Mucosa of rectum (tissue), 2 donors: ENCODE results near the gene MRPS2.

Experiments used
- H3K27ac ChIP-seq, 2 donors: one replicate each; pipeline ENCODE4 v1.7.0; 2013; ENCODE audit warnings: inconsistent platforms in 2 of 2, low read depth in 2 of 2, low read length in 2 of 2
- H3K27me3 ChIP-seq, 2 donors: one replicate each; pipeline ENCODE4 v1.7.0; 2013; ENCODE audit warnings: low read length in 2 of 2; ENCODE audit not compliant: control insufficient read depth in 2 of 2, insufficient read depth in 2 of 2
- H3K36me3 ChIP-seq, 2 donors: one replicate each; pipeline ENCODE4 v1.7.0; 2013; ENCODE audit warnings: low read length in 2 of 2; ENCODE audit not compliant: control insufficient read depth in 2 of 2, insufficient read depth in 2 of 2
- H3K4me1 ChIP-seq, 2 donors: one replicate each; pipeline ENCODE4 v1.7.0; 2013; ENCODE audit warnings: low read length in 2 of 2, mild to moderate bottlenecking in 1 of 2; ENCODE audit not compliant: control insufficient read depth in 2 of 2, insufficient read depth in 2 of 2
- H3K4me3 ChIP-seq, 2 donors: one replicate each; pipeline ENCODE4 v1.7.0; 2013; ENCODE audit warnings: low read length in 2 of 2
- H3K9ac ChIP-seq, 2 donors: one replicate each; pipeline ENCODE4 v1.7.0; 2013; ENCODE audit warnings: low read length in 2 of 2, low read depth in 1 of 2, mild to moderate bottlenecking in 1 of 2
- H3K9me3 ChIP-seq, 2 donors: one replicate each; pipeline ENCODE4 v1.7.0; 2013; ENCODE audit warnings: low read length in 2 of 2; ENCODE audit not compliant: control insufficient read depth in 2 of 2
- donor health status: healthy.
- donor health status: Normal muscosa, but diverticular disease.

Gene MRPS2

GRCh38 chr9:135499326-135500070, 984 bp upstream of the MRPS2 start:
- Histone ChIP-seq H3K9ac (peak overlapping the region; percentile 75 to 83), H3K4me1 (peaks cover 20 to 21% of the 10 kb centered on the region in 2 donors), H3K27ac (peak overlapping the region; percentile 18 to 70), H3K9me3 (no peaks in the 10 kb centered on the region), H3K36me3 (peaks cover 14 to 17% of the 10 kb centered on the region in 2 donors), H3K4me3 (peak overlapping the region; percentile 82 to 83), H3K27me3 (peaks cover 0 to 3% of the 10 kb centered on the region in 2 donors)

DNA sequence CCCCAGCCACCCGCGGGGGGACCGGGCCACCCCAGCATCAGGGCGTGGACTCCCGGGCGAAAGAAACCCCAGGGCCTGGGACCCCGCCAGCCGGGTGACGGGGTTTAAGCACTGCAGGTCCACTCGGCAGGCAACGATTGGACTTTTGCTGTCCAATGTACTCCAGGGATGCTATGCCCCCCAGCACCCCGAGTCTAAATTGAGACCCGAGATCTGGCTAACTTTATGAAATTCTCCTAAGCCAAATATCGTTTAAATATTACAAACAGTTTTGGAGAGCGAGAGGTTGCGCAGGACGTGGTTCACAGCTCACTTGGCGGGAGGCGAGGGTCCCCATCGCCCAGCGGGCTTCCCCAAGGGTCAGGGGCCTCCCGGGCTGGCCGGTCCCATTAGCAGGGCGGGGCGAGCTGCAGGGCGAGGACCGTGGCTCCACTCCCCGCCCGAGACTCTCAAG, 384 bp upstream of the MRPS2 start:
- peak overlapping the region; percentile 63 to 70 for H3K27ac ChIP-seq
- peaks cover 0 to 3% of the 10 kb centered on the region in 2 donors for H3K27me3 ChIP-seq
- peak overlapping the region; percentile 75 to 83 for H3K9ac ChIP-seq
- H3K9me3 ChIP-seq, result no peaks in the 10 kb centered on the region
- peak overlapping the region; percentile 82 to 83 for H3K4me3 ChIP-seq
- peaks cover 14 to 17% of the 10 kb centered on the region in 2 donors for H3K36me3 ChIP-seq
- peaks cover 20 to 21% of the 10 kb centered on the region in 2 donors for H3K4me1 ChIP-seq

GRCh38 chr9:135501261-135502167, 1.0 kb downstream of the MRPS2 start:
- H3K27me3 ChIP-seq, result peaks cover 0 to 3% of the 10 kb centered on the region in 2 donors

DNA sequence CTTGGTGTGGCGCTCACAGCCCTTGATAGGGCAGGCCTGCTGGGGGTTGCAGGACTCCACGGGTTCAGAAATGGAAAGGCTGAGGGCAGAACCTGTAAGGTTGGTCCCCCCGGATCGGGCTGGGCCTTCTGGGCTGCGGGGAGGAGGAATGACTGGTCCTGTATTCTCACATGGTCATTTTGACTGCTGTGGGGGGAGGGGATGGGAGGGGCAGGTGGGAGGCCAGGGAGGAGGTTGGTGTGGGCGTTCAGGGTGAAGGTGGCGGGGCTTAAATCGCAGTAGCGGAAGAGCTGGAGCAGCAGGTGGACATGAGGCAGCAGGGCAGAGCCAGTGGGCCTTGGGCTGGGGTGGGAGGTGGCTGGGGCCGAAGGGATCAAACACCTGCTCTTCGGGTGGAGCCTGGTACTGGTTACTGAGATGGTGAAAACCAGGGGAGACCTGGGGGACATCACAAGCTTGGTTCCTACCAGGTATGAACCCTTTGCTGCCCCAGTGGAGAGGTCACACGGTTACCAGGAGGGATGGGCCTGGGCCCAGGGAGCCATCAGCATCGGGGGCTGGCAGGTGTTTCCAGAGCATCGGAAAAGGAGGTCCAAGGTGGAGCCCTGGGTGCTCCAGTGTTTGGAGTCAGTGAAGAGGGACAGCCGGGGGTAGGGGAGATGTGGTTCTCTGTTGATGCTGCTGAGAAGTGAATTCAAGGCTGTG, 1.8 kb downstream of the MRPS2 start:
- Histone ChIP-seq H3K27ac (no peak overlapping the region), H3K27me3 (peaks cover 0 to 3% of the 10 kb centered on the region in 2 donors), H3K36me3 (peaks cover 14 to 17% of the 10 kb centered on the region in 2 donors), H3K4me3 (peak overlapping the region in 1 of 2 donors; percentile 7), H3K4me1 (peaks cover 20 to 21% of the 10 kb centered on the region in 2 donors), H3K9me3 (no peaks in the 10 kb centered on the region), H3K9ac (no peak overlapping the region)

More at GRCh38 chr9:135501261-135502167, 1.0 kb downstream of the MRPS2 start:
- Histone ChIP-seq H3K36me3 (peaks cover 14 to 17% of the 10 kb centered on the region in 2 donors), H3K4me1 (peaks cover 20 to 21% of the 10 kb centered on the region in 2 donors), H3K4me3 (peak overlapping the region; percentile 82 to 83), H3K9me3 (no peaks in the 10 kb centered on the region), H3K9ac (peak overlapping the region; percentile 70 to 83), H3K27ac (peak overlapping the region in 1 of 2 donors; percentile 70)

GRCh38 chr9:135502873-135503321, 2.4 kb downstream of the MRPS2 start:
- Histone ChIP-seq H3K27ac (no peak overlapping the region), H3K36me3 (peaks cover 14 to 17% of the 10 kb centered on the region in 2 donors), H3K4me3 (no peak overlapping the region), H3K9ac (no peak overlapping the region), H3K27me3 (peaks cover 0 to 2% of the 10 kb centered on the region in 2 donors), H3K4me1 (peaks cover 20 to 21% of the 10 kb centered on the region in 2 donors), H3K9me3 (no peaks in the 10 kb centered on the region)

GRCh38 chr9:135503371-135504261, 3.1 kb downstream of the MRPS2 start:
- Histone ChIP-seq H3K36me3 (peaks cover 14 to 17% of the 10 kb centered on the region in 2 donors), H3K4me1 (peaks cover 20 to 21% of the 10 kb centered on the region in 2 donors), H3K9ac (no peak overlapping the region), H3K9me3 (no peaks in the 10 kb centered on the region), H3K27me3 (no peaks in the 10 kb centered on the region), H3K27ac (no peak overlapping the region), H3K4me3 (no peak overlapping the region)

- peaks cover 15% of the 10 kb centered on the region in 2 donors for H3K4me1 ChIP-seq
- no peak overlapping the region for H3K27ac ChIP-seq
- H3K27me3 ChIP-seq, result no peaks in the 10 kb centered on the region
- H3K9me3 ChIP-seq, result peaks cover 0 to 2% of the 10 kb centered on the region in 2 donors
- peaks cover 14 to 17% of the 10 kb centered on the region in 2 donors for H3K36me3 ChIP-seq
- no peak overlapping the region for H3K9ac ChIP-seq
- no peak overlapping the region for H3K4me3 ChIP-seq
Measured at GRCh38 chr9:135504262-135505243, 4.1 kb downstream of the MRPS2 start.

DNA sequence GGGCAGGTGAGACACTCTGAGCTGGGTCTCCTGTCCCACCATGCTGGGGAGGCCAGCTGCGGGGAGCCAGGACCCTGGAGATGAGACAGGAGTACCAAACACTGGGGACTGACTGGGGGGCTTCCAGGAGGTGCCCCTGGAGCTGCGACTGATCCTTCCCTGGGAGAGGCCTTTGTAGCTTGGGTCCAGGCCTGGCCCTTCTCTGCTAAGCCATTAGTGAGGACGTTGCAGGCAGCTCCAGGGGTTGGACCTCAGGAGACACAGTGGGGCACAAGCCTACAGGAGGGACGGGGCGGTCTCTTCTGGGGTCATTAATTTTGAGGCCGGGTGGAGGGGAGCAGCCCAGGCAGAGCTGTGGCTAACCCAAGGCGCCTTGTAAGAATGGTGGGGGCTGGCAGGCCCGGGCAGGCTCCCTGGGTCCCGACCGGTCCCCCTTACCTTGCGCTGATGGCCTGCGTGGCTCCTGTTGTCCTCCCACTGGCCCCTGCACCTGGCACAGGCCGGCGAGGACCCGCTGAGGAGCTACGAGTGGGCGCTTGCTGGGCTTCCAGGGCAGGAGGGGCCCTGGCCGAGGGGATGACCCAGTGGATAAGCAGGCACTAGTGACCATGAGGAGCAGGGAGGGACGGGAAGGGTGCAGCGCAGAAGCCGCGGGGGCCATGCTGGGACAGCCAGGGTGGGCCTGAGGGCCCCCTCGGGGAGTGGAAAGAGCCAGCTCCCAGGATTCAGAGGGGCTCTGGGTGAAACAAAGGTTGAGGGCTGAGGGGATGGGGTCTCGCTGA, 5.1 kb downstream of the MRPS2 start:
- Histone ChIP-seq H3K9me3 (peaks cover 0 to 2% of the 10 kb centered on the region in 2 donors), H3K4me3 (no peak overlapping the region), H3K4me1 (peaks cover 10% of the 10 kb centered on the region in 2 donors), H3K27me3 (no peaks in the 10 kb centered on the region), H3K27ac (no peak overlapping the region), H3K36me3 (peaks cover 14 to 17% of the 10 kb centered on the region in 2 donors), H3K9ac (no peak overlapping the region)
